SJSA1 (cell line): ENCODE data around the gene WNT11. TPM values are rescaled to one million over a fixed set of nuclear protein-coding genes. Genes with fewer than 3 reads are reported as not detected.

ENCODE experiments used
- DNase-seq, 2 experiments: peaks; one replicate each; pipeline ENCODE4 v3.0.0-alpha.2; 2015 to 2020; ENCODE audit warnings: low spot score in 2 of 2, low read depth in 1 of 2
- H3K27ac ChIP-seq: fragments of 250-450 bp; sonication (Bioruptor Pico); 2 replicates; pipeline ENCODE4 v1.5.1; 2020; ENCODE audit warnings: mild to moderate bottlenecking, moderate library complexity
- H3K27me3 ChIP-seq: fragments of 250-450 bp; sonication (Bioruptor Pico); replicated peaks from 2 replicates; pipeline ENCODE4 v1.5.1; 2020; ENCODE audit warnings: mild to moderate bottlenecking, moderate library complexity
- H3K36me3 ChIP-seq: fragments of 250-450 bp; sonication (Bioruptor Pico); 2 replicates; pipeline ENCODE4 v1.5.1; 2020; ENCODE audit warnings: mild to moderate bottlenecking
- H3K4me1 ChIP-seq: fragments of 250-450 bp; sonication (Bioruptor Pico); replicated peaks from 2 replicates; pipeline ENCODE4 v1.6.1; 2021; ENCODE audit warnings: mild to moderate bottlenecking
- H3K4me3 ChIP-seq: fragments of 250-450 bp; sonication (Bioruptor Pico); 2 replicates; pipeline ENCODE4 v1.5.1; 2020; ENCODE audit warnings: mild to moderate bottlenecking
- H3K9me3 ChIP-seq: fragments of 250-450 bp; sonication (Bioruptor Pico); replicated peaks from 2 replicates; pipeline ENCODE4 v1.5.1; 2020; ENCODE audit warnings: mild to moderate bottlenecking
- total RNA-seq: library from RNA; depleted of rRNA; stranded (reverse); fragments of >200 nt; shearing (Covaris generic); gene quantifications from 2 replicates; pipeline ENCODE4 v1.2.3, GENCODE V29; 2014

WNT11 gene
- total RNA-seq, 1 experiment from 2014 or later = not detected

GRCh38 chr11:76197332-76197731, 9.0 kb downstream of the WNT11 start:
- DNase-seq = no peak
- H3K9me3 ChIP-seq = no peaks in the 10 kb centered on the region
- H3K4me3 ChIP-seq = no peak overlapping the region
- H3K27me3 ChIP-seq = no peaks in the 10 kb centered on the region
- no peak overlapping the region for H3K27ac ChIP-seq
- no peaks in the 10 kb centered on the region for H3K36me3 ChIP-seq
- no peaks in the 10 kb centered on the region for H3K4me1 ChIP-seq

DNA sequence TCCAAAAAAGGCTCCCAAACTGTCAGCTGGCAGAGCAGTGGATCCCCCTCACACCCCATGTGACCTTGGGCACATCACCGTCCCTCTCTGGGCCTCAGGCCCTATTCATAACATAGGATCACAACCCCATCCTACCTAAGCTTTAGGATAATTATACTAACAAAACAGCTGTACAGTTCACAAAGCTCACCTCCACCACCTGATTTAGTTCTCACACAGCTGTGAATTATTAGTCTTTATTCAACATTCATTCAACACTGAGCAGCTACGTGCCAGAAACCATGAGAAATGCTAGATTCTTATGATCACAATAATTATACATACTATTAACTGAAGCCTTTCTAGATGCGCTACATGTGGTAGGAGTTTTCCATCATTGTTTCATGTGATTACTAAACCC, 9.5 kb downstream of the WNT11 start:
- no peaks in the 10 kb centered on the region for H3K4me1 ChIP-seq
- no peak overlapping the region for H3K27ac ChIP-seq
- no peaks in the 10 kb centered on the region for H3K27me3 ChIP-seq
- H3K9me3 ChIP-seq = no peaks in the 10 kb centered on the region
- H3K4me3 ChIP-seq = no peak overlapping the region
- H3K36me3 ChIP-seq = no peaks in the 10 kb centered on the region
- no peak for DNase-seq

DNA sequence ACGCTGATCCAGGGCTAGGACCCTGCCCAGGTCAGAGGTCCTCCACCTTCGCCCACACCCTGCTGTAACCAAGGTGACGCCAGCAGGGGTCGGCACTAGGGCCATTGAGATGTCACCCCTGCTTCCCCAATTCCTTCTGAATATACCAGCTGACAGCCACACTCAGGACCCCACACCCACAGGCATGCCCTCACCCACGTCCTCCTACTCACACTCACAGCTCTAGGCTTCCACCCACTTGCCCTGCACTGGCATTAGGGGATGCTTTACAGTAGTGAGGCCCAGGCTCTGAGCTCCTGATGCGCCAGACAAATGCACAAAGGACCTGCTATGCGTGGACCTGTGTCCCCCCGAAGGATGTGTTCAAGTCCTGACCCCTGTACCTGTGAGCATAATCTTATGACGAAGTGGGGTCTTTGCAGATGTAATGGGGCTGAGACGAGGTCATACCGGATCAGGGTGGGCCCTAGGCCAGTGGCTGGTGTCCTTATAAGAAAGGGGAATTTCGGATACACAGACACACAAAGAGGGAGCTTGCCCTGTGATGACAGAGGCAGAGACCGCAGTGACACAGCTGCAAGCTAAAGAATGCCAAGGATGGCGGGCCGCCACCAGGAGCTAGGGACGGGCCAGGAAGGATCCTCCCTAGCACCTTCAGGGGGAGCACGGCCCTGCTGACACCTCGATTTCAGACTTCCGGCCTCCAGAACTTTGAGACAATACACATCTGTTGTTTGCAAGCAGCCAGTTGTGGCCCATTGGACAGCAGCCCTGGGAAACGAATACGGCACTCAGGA, 11.2 kb downstream of the WNT11 start:
- no peak overlapping the region for H3K4me3 ChIP-seq
- no peaks in the 10 kb centered on the region for H3K36me3 ChIP-seq
- no peak for DNase-seq
- no peak overlapping the region for H3K27ac ChIP-seq
- no peaks in the 10 kb centered on the region for H3K27me3 ChIP-seq
- H3K4me1 ChIP-seq = no peaks in the 10 kb centered on the region
- H3K9me3 ChIP-seq = no peaks in the 10 kb centered on the region

DNA sequence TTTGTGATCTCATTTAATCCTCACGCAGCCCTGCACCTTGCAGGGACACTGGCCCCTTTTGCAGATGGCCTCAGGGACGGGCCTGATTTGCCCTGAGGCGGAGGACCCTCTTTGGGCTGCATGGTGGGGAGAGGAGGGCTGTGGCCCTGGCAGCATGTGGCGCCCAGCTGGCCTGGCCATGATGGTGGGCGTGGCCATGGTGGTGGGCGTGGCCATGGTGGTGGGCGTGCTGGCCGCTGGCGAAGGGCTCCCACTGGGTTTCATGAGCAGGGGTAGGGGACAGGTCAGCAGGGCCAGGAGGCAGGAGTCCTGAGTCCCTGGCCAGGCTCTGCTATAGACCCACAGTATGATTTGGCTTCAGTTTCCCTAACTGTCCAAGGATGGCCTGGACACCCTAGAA, 13.1 kb downstream of the WNT11 start:
- no peak overlapping the region for H3K4me3 ChIP-seq
- no peaks in the 10 kb centered on the region for H3K27me3 ChIP-seq
- H3K9me3 ChIP-seq = no peaks in the 10 kb centered on the region
- no peak for DNase-seq
- no peaks in the 10 kb centered on the region for H3K4me1 ChIP-seq
- H3K36me3 ChIP-seq = no peaks in the 10 kb centered on the region
- H3K27ac ChIP-seq = no peak overlapping the region

DNA sequence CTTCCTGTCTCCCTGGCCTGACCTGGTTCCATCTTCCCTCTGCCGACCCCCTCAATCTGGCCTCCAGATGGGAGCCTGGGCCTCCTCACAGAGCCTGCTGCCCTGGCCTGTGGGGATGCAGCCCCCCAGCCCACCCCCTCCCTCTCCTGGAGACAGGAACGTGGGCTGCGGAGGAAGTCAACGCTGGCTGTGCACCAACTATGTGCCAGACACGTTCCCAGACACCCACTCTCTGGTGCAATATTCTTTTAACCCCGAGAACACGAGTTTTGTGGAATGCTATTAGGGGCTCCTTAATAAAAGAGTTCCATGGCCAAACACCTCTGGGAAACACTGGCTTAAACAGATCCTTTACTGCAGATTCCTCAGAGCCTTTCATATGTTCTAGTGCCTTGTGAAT, 15.9 kb downstream of the WNT11 start:
- Histone ChIP-seq H3K4me3 (no peak overlapping the region), H3K9me3 (no peaks in the 10 kb centered on the region), H3K27ac (no peak overlapping the region), H3K36me3 (no peaks in the 10 kb centered on the region), H3K27me3 (no peaks in the 10 kb centered on the region), H3K4me1 (no peaks in the 10 kb centered on the region)
- no peak for DNase-seq

DNA sequence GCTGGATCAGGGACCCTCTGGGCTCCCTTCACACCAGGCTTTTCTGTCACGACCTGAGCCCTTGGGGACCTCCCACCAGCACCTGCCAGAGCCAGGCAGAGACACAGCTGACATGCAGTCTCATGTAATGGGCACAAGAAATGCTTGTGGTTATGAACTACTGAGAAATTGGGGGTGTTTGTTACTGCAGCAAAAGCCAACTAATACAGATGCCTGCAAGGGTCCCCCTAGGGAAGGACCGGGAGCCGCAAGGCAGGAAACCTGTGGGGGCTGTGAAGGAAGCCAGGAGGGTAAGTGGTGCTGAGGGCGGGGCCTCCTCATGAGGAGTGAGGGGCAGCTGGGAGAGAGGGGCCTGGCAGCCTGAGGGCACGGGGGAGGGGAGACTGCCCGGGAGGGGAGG, 16.6 kb downstream of the WNT11 start:
- no peak for DNase-seq
- Histone ChIP-seq H3K36me3 (no peaks in the 10 kb centered on the region), H3K27me3 (no peaks in the 10 kb centered on the region), H3K27ac (no peak overlapping the region), H3K4me3 (no peak overlapping the region), H3K9me3 (no peaks in the 10 kb centered on the region), H3K4me1 (no peaks in the 10 kb centered on the region)

GRCh38 chr11:76188873-76189272, 17.4 kb downstream of the WNT11 start:
- Histone ChIP-seq H3K36me3 (no peaks in the 10 kb centered on the region), H3K4me3 (no peak overlapping the region), H3K4me1 (no peaks in the 10 kb centered on the region), H3K9me3 (no peaks in the 10 kb centered on the region), H3K27me3 (no peaks in the 10 kb centered on the region), H3K27ac (no peak overlapping the region)
- DNase-seq = no peak

DNA sequence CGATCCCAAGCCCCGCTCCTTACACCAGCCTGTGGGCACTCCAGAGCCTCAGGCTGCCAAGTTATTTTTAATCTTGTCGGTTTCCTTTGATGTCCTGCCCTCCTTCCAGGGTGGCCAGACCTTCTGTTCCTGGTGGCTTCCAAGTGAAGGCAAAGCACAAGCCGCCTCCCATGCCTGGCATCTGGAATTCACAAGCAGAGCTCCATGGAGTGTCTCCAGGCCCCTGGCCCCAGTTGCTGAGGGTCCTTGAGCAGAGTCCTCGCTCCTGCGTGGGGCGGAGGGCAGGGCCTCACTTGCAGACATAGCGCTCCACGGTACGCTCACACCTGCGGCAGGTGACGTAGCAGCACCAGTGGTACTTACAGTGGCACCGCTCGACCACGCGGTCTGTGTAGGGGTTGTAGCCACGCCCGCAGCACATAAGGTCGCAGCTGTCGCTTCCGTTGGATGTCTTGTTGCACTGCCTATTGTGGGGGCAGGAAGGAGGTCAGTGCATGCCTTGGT, 19.5 kb downstream of the WNT11 start:
- no peaks in the 10 kb centered on the region for H3K9me3 ChIP-seq
- no peaks in the 10 kb centered on the region for H3K36me3 ChIP-seq
- DNase-seq = no peak
- H3K4me3 ChIP-seq = no peak overlapping the region
- H3K27me3 ChIP-seq = no peaks in the 10 kb centered on the region
- no peak overlapping the region for H3K27ac ChIP-seq
- no peaks in the 10 kb centered on the region for H3K4me1 ChIP-seq

DNA sequence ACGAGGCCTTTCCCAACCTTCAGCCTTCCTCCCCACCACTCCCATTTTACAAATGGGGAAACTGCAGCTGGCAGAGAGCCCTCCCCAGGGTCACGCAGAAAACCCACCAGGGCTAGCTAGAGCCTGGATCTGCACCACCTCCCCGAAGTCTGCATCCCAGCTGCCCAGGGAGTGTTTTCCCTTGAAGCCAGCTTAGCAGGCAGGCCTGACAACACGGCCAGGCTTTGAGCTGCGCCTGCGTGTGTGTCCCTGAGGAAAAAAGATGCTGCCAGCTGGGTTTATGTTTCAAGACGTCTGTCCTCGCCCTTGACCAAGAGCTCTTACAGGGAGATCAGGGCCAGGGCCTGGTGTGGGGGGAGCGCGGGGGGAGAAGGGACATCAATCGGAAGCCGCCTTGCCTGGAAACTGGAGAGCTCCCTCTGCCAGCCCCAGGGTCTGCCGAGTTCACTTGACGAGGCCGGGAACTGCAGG, 20.3 kb downstream of the WNT11 start:
- Histone ChIP-seq H3K36me3 (no peaks in the 10 kb centered on the region), H3K27me3 (no peaks in the 10 kb centered on the region), H3K4me3 (no peak overlapping the region), H3K27ac (no peak overlapping the region), H3K9me3 (no peaks in the 10 kb centered on the region), H3K4me1 (no peaks in the 10 kb centered on the region)
- no peak for DNase-seq

DNA sequence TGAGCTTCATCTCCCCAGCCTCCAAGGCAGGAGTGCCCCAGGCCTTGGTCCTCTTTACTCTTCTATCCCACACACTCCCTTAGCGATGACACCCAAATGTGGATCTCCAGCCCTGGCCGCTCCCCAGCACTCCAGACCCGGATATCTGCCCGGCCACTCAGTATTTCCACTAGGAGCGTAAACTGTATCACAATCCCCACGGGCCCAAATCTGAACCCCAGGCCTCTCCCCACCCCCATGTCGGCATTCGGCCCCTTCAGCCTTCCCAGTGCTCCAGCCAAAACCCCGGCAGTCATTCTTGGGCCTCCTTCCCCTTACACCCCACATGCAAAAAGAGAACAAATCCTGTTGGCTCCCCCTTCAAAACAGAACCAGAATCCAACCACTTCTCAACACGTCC, 20.8 kb downstream of the WNT11 start:
- H3K9me3 ChIP-seq = no peaks in the 10 kb centered on the region
- no peak overlapping the region for H3K27ac ChIP-seq
- DNase-seq = no peak
- H3K4me3 ChIP-seq = no peak overlapping the region
- no peaks in the 10 kb centered on the region for H3K4me1 ChIP-seq
- H3K27me3 ChIP-seq = no peaks in the 10 kb centered on the region
- H3K36me3 ChIP-seq = no peaks in the 10 kb centered on the region

DNA sequence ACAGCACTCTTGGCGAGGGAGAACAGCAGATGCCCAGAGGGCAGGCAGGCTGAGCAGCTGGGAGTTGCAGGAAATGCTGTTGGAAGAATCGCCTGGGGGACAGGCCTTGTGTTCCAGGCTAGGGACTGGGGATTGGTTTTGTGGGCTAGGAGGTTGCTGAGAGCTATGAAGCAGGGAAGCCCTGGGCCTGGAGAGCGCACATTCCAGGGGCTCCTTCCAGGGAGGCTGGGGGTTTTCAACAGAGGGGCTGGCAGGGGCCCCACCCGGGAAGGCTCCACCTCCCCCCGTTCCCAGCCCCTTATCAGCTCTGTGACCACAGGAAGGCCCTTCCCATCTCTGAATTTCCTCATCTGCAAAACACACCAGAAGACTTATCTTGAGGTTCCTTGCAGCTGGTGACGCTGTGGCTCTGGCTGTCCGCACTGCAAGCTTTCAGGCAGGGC, 21.7 kb downstream of the WNT11 start:
- Histone ChIP-seq H3K4me3 (no peak overlapping the region), H3K4me1 (no peaks in the 10 kb centered on the region), H3K27me3 (no peaks in the 10 kb centered on the region), H3K27ac (no peak overlapping the region), H3K9me3 (no peaks in the 10 kb centered on the region), H3K36me3 (no peaks in the 10 kb centered on the region)
- no peak for DNase-seq

DNA sequence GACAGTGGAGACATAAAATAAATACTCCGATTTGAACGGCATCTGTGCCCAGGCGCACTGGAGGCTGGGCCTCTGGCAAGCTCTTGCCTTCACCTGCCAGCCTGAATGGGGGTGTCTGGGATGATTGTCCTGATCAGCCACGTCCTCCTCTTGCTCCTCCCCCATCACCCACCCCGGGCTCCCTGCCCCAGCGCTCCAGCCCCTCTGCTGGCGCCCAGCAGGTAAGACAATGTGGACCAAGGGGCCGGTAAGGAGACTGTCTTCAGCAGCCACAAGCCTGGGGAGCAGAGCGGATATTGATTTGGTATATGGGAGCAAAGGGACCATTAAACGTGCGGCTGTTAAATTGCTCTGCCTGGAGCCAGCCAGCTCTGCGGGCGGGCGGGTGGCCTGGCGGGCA, 24.9 kb downstream of the WNT11 start:
- no peaks in the 10 kb centered on the region for H3K36me3 ChIP-seq
- no peaks in the 10 kb centered on the region for H3K27me3 ChIP-seq
- H3K4me1 ChIP-seq = no peaks in the 10 kb centered on the region
- no peak overlapping the region for H3K27ac ChIP-seq
- no peak for DNase-seq
- no peak overlapping the region for H3K4me3 ChIP-seq
- no peaks in the 10 kb centered on the region for H3K9me3 ChIP-seq

DNA sequence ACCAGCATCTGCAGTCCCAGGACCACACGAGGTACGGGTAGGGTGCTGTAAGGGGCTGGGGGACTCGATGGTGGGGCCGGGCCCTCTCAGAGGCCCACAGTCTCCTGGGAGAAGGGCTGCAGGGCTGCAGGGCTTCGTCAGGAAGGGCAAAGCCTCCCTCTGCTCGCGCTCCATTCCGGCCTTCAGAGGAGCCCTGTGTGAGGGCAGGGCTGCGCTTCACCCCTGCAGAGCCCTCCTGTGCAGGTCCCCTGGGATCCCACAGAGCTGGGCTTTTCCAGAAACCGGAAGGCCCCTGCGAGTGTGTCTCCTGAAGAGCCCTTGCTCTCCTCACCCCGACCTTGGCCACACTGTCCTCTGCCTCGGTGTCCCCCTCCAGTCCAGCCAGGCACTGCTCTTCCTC, 27.2 kb downstream of the WNT11 start:
- H3K9me3 ChIP-seq = no peaks in the 10 kb centered on the region
- H3K36me3 ChIP-seq = no peaks in the 10 kb centered on the region
- H3K4me3 ChIP-seq = no peak overlapping the region
- H3K27me3 ChIP-seq = no peaks in the 10 kb centered on the region
- DNase-seq = no peak
- no peak overlapping the region for H3K27ac ChIP-seq
- H3K4me1 ChIP-seq = no peaks in the 10 kb centered on the region

DNA sequence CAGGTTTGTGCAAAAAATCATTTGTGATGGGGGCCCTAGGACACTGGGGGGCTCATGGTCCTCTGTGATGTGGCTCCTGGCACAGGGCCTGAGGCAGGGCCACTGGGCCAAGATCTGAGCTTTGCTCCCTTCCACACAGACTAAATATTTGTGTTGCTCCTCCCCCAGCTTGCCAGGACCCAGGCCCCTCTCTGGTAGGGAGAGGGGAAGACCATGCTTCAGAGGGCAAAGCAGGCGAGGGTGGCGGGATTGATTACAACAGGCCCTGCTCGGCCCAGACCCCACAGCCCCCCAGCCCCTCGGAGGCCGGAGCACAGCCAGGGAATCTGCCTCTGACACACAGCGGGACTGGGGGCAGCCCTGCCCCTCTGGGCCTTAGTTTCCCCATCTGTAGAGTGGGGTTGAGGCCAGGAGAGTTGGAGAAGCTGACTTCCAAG, 29.0 kb downstream of the WNT11 start:
- Histone ChIP-seq H3K36me3 (no peaks in the 10 kb centered on the region), H3K27ac (no peak overlapping the region), H3K4me1 (no peaks in the 10 kb centered on the region), H3K27me3 (no peaks in the 10 kb centered on the region), H3K4me3 (no peak overlapping the region), H3K9me3 (no peaks in the 10 kb centered on the region)
- no peak for DNase-seq

DNA sequence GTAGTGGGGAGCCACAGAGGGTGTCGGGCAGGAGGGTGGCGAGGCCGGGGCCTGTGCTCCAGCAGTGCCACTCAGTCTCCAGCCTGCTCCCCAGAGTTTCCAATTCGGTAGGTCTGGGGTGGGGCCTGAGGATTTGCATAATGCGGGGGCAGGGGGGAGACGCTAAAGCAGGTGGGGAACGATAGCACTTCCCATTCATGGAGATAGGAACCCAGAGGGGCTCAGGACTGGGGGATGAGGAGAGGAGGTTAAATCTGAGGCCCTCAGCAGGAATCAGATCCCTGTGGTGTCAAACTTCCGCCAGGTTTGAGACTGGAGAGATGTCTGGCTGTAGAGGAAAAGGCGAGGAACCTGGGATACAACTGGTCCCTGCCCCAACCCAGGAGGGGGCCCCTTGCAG, 29.8 kb downstream of the WNT11 start:
- no peaks in the 10 kb centered on the region for H3K9me3 ChIP-seq
- no peak overlapping the region for H3K4me3 ChIP-seq
- no peaks in the 10 kb centered on the region for H3K27me3 ChIP-seq
- H3K4me1 ChIP-seq = no peaks in the 10 kb centered on the region
- no peak for DNase-seq
- H3K36me3 ChIP-seq = no peaks in the 10 kb centered on the region
- H3K27ac ChIP-seq = no peak overlapping the region
